C4-2B (cell line): ENCODE results near the gene MEN1.
"Not testable (repeated sequence)": the region's sequence is repeated elsewhere in the genome, so short reads cannot be mapped to it uniquely, and the experiment has no call there.

Source experiments
- H3K27ac ChIP-seq: fragments of 450-650 bp; 2 replicates; pipeline ENCODE4 v1.5.1; 2017
- CTCF ChIP-seq: fragments of 450-650 bp; conservative IDR thresholded peaks from 2 replicates; pipeline ENCODE4 v1.5.1; 2017; ENCODE audit warnings: mild to moderate bottlenecking
- ZFX ChIP-seq: fragments of 450-650 bp; IDR thresholded peaks from 2 replicates; pipeline ENCODE4 v1.6.1; 2017

The MEN1 gene

DNA sequence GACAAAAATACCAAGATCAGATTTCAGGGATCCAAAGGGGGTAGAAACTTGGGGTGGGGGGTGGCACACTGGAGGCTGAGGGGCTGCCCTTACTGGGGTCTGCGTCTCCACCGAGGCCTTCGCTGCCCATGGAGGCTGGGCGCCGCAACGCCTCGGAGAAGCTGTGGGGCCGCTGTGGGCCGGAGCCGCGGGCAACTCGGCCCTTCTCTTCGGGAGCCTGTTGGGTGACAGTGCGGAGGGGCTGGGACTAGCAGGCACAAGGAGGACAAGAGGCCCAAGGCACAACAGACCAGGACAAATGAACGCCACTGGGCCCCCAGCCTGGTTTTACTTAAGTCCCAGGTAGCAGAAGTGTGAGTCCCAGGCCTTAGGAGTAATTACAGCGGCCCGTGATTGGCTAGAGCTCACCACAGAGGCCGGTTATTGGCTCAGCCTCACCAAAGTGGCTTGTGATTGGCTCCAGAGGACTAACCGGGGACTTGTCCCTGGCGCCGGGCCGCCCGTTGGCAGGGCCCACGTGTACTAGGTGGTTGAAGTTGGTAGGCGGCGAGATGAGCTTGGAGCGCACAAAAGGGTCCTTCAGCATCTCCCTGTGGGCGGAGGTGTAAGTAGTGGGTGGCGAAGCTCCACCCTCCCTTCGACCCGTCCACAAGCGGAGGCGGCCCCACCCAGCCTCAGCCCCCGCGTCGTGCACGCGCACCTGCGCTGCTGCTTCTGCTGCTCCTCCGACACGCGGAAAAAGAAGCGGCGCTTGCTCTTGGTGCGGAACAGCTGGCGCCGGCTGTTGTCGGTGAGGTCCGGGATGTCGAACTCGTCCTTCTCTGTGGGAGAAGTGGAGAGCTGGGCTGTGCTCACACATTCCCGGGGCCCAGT is 16.5 kb upstream of the MEN1 start:
- TF ChIP-seq ZFX, result no peak
- no peak for TF ChIP-seq CTCF
- H3K27ac ChIP-seq, result no peak overlapping the region

DNA sequence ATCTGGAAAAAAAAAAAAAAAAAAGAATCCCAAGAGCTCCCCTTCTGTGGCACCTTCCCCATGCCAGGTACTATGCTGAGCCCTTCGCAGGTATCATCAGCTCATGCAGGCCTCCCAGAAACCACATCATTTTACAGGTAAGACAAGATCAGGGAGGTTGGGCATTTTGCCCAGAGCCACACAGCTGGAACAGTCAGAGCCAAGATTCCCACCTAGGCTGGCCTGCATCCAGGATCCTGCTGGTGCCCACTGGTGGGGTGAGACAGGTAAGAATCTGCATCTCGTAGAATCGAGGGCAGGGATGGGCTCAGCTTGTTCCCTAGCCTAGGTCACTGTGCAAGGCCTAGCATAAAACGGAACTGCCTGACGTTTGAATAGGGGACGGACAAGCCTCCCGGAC is 15.7 kb upstream of the MEN1 start:
- no peak overlapping the region for H3K27ac ChIP-seq
- no peak for TF ChIP-seq CTCF
- TF ChIP-seq ZFX, result no peak

GRCh38 chr11:64823568-64824119 is 13.3 kb upstream of the MEN1 start:
- no peak overlapping the region for H3K27ac ChIP-seq
- no peak for TF ChIP-seq ZFX
- TF ChIP-seq CTCF, result no peak

DNA sequence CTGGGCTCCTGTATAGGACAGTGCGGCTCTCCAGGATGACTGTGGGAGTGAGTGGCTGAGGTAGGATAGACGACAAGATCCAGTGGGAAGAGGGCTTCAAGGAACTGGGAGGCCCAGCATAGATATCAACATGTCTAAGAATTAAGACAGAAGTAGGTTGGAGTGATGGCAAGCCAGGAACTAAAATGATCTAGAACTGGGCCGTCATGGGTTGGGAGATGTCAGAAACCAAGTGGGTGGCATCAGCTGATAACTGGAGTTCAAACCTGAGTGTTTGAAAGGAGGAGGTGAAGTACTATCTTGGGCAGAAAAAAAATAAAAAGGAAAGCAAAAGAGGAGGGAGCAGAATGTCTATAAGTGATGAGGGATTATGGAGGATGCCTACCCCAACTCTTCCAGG is 7.1 kb upstream of the MEN1 start:
- TF ChIP-seq CTCF, result no peak
- TF ChIP-seq ZFX, result no peak
- no peak overlapping the region for H3K27ac ChIP-seq

- H3K27ac ChIP-seq, result not testable (repeated sequence)
Observed at GRCh38 chr11:64815433-64815832, 5.1 kb upstream of the MEN1 start.

DNA sequence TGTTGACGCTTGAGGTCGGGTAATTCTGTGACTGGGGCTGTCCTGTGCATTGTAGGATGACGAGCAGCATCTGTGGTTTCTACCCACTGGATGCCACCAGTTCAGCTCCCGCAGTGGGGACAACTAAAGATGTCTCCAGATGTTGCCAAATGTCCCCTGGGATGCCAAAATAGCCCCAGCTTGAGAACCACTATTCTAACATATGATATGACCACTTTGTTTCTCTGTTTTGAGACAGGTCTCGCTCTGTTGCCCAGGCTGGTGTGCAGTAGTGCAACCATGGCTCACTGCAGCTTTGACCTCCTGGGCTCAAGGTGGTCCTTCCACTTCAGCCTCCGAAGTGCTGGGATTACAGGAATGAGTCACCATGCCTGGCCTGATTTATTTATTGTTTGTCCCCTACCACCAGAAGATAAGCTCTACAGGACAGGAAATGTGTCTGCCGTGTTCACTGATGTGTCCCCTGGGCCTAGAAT is 4.4 kb upstream of the MEN1 start:
- TF ChIP-seq CTCF (no peak), ZFX (no peak)
- H3K27ac ChIP-seq, result no peak overlapping the region

DNA sequence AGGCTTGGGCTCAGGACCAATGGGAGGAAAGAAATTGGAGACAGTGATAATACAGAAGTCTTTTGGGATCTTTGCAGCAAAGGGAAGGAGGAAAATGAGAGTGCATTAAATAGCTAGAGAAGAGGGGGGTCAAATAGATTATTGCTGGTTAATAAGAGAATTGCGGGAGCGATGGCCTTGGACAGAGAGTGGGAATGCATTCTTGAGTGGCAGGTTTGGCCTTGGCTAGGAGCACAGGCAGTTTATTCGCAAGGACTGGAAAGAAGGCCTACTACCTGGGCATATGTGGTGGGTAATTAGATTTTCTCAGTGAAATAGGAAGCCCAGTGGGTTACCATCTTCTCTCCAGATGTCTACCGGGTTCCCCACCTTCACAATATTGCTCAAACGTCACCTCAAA is 3.5 kb upstream of the MEN1 start:
- no peak overlapping the region for H3K27ac ChIP-seq
- TF ChIP-seq ZFX (no peak), CTCF (no peak)

DNA sequence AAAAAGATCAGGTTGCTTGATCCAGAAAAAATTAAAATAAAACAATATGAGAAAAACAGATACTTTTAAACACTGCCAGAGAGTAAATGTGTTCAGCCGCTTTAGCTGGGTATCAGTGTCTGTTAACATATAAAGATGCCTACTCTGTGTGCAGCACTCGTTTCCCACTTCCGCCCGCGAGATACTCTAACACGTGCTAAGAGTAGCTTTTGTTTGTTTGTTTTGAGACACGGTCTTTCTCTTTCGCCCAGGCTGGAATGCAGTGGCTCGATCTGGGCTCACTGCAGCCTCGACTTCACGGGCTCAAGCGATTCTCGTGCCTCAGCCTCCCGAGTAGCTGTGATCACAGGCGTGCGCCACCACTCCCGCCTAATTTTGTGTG is 531 bp upstream of the MEN1 start:
- TF ChIP-seq CTCF, result no peak
- no peak for TF ChIP-seq ZFX
- peak overlapping the region; percentile 77 for H3K27ac ChIP-seq
